T47D (cell line): Measurements from ENCODE around the gene TMEM181.

ENCODE experiments used
- DNase-seq, 2 experiments: peaks; one replicate each; pipeline versions ENCODE4 v3.0.0 to v3.0.0-alpha.2; 2011 to 2012; ENCODE audit warnings: low read depth in 1 of 2, low spot score in 1 of 2
- JUND ChIP-seq: IDR thresholded peaks from 2 replicates; pipeline ENCODE4 v1.6.1; 2012; ENCODE audit warnings: low read depth
- in situ Hi-C: cut with HindIII; loops from 2 replicates; pipeline ENCODE4 v1.10.0; 2016; ENCODE audit warnings: low sequenced_read_pairs, low pct_unique_long_range_greater_than_20kb

TMEM181 gene

DNA sequence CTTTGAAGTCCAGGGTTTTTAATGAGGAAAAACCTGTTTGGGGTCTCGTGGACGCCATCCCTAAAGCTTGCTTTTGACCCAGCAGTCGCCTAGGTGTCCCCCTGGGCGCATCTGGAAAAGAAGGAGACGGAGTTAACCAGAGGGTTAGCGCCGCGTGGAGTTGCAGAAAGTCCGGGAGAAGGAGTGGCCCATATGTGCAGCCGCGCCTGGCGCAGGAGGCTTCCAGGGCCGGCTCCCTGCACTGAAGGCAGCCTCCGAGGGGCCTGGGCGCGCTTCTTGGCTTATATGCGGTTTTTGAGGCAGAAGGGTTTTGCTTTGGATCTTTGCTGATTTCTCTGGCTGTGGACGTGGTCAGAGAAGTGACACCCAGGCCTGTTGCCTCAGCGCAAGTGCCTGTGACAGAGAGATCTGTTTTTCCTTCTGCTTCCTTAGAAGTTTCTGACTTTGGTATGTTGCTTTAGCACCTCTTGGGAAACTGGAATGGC lies 987 bp downstream of the TMEM181 start:
- in situ Hi-C loops, result no loop called here
- TF ChIP-seq JUND, result no peak
- DNase-seq, result no peak

DNA sequence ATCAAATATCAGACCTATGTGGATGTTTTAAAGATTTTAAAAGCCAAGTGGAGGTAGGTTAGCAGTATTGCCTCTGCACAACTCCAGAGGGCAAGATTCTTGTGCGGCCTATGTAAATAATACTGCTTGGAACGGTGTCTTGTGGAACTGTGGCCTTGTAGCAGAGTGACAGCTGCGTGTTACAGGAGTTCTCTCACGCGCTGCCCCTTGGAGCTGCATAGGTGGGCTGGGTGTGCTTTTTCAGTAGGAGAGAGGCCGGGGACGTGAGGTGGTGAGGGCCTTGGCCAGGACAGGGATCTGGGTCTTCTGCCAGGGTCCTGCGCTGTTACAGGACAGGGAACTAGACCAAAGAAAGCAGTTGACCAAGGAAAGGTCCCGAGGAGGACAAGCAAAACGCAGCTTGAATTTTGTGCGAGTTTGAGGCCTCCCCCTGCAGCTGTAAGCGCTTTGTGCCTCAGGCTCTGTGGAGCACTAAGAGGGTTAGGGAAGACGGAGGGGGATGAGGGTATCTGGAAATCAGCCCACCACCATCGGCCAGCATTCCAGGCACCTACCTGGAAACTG lies 1.5 kb downstream of the TMEM181 start:
- no peak for DNase-seq
- in situ Hi-C loops, result no loop called here

GRCh38 chr6:158561938-158562337 lies 2.0 kb downstream of the TMEM181 start:
- no peak for DNase-seq
- no peak for TF ChIP-seq JUND
- in situ Hi-C loops, result no loop called here

More for the DNA sequence above, 1.5 kb downstream of the TMEM181 start:
- no peak for TF ChIP-seq JUND

DNA sequence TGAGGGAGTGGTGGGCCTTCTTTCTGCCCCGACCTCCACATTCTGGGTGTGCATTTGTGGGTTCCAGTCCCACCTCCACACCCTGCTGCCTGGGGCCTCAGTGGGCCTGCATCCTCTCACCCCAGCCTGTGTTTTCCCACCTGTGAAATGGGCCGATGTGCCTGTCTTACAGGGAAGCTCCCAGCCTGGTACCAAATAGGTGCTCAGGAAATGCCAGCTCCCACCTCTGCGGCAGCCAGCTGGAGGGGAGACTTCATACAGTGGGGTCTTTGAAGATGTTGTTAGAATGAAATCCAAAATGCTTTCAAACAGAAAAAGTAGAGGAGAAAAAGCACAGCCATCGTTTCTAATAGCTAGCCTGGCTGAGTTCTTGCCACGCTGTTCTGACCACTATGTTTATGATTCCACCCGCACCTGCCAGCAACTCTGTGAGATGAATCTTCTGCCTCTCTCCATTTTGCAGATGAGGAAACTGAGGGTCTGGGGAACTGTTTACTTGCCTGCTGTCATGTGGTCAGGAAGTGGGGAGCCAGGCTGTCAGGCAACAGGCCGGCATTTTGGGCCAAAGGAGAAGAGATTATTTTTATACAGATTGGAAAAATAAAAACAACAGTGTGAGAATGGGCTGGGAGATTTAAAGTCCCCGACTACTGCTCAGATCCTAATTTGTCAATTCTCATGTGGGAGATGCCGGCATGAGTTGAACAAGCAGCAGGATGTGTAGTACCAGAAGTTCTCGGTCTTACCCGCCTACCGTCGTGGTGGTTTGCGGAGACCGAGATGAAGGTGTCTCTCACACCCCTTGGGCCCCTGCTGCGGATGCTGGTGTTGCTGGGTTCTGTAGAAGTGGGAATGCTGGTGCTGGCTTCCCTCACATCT lies 4.6 kb downstream of the TMEM181 start:
- TF ChIP-seq JUND, result no peak
- no peak for DNase-seq
- in situ Hi-C loops, result no loop called here

DNA sequence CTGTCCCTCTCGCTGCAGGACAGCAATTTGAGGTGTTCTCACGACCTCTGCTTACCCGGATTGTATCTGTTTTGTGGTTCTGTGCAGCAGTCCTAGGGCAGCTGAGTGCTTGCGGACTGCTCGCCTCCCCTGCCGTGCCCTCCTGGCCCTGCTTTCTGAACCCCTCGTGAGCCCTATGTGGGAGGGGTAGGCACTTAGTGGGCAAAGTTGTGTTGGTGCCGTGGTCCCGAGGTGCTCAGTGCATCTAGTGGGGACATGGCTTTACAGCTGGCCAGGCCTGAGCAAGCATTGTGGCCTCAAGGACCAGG lies 5.2 kb downstream of the TMEM181 start:
- in situ Hi-C loops, result no loop called here
- no peak for TF ChIP-seq JUND
- DNase-seq, result no peak

GRCh38 chr6:158565482-158566040 lies 5.7 kb downstream of the TMEM181 start:
- in situ Hi-C loops, result no loop called here
- DNase-seq, result no peak
- TF ChIP-seq JUND, result no peak

DNA sequence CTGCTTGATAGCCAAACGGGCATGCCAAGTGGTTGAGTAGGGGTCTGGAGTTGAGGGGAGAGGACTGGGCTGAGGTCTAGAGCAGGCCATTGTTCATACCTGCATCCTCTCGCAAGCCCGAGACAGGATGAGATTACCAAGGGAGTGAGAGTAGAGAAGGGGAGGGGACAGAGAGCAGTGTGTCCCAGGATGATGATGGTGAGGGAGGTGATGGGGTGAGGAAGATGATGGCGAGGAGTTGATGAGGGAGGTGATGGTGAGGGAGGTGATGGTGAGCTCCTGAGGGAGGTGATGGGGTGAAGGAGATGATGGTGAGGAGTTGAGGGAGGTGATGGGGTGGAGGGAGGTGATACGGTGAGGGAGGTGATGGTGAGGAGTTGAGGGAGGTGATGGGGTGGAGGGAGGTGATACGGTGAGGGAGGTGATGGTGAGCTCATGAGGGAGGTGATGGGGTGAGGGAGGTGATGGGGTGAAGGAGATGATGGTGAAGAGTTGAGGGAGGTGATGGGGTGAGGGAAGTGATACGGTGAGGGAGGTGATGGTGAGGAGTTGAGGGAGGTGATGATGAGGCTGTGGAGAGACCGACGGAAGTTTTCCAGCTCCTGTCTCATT lies 6.4 kb downstream of the TMEM181 start:
- in situ Hi-C loops, result no loop called here
- DNase-seq, result no peak
- TF ChIP-seq JUND, result no peak

DNA sequence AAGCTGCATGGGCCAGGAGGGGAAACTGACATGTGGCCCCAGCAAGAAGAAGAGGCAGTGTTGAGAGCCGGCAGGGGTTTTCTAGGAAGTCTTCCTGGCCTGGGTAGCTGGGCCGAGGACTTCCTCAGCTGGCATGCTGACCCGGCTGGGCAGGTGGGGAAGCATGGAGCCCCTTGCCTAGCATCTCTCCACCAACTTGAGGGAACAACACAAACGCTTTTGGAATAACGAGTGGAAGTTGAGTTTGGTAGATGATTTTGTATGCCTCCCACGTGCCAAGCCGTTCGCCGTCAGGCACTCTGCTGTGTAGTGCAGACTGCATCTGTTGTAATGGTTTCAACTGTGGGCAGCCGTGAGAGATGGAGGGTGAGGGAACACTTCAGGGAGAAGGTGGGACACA lies 7.3 kb downstream of the TMEM181 start:
- TF ChIP-seq JUND, result no peak
- in situ Hi-C loops, result no loop called here
- DNase-seq, result no peak

DNA sequence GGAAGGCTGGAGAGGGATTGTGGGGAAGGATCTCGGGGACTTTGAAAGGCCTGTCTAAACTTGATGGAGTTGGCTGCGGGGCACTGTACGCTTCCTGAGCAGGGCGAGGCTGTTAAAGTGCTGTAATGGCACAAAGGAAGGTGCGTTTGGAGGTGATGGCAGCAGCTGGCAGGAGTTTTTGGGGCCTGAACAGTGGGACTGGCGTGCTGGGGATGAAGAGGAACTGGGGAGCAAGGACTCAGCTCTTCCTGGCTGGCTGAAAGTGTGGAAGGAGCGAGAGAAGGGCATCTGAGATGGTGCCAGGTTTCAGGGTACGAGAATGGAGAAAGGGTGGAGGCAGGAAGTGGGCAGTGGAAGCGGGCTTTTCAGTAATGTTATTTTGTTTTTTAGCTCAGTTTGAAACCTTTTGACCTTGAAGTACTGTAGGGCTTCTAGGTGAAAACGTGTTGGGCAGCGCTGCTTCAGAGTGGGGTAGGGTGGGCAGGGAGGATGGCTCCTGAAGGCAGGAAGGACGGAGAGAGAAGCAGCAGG lies 8.0 kb downstream of the TMEM181 start:
- no peak for TF ChIP-seq JUND
- in situ Hi-C loops, result no loop called here
- DNase-seq, result no peak

DNA sequence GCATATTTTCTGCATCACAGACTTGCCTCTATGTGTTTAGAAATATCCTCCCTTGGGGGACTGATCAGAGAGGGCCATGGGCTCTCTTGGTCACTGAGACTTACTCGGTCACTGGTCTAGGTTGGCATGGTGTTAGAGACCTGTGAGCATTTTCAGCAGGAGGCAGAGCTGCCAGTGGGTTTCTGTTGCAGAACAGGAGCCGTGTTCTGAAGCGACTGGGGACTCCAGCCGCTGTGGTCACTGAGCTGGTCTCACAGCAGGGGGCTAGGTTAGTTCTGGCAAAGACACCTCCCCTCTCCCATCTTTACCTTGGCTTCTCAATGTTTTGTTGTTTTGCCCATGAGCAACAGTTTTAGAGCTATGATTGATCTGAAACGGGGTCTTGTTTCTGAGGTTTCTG lies 8.7 kb downstream of the TMEM181 start:
- no peak for TF ChIP-seq JUND
- DNase-seq, result no peak
- in situ Hi-C loops, result no loop called here

GRCh38 chr6:158569036-158569435 lies 9.1 kb downstream of the TMEM181 start:
- in situ Hi-C loops, result no loop called here
- DNase-seq, result no peak
- TF ChIP-seq JUND, result no peak

GRCh38 chr6:158570681-158570962 lies 10.7 kb downstream of the TMEM181 start:
- no peak for TF ChIP-seq JUND
- DNase-seq, result no peak
- in situ Hi-C loops, result no loop called here

GRCh38 chr6:158571826-158572652 lies 12.1 kb downstream of the TMEM181 start:
- in situ Hi-C loops, result no loop called here
- no peak for TF ChIP-seq JUND
- no peak for DNase-seq
